Spleen (tissue), 7 donors: Measurements from ENCODE around the gene MARCHF10.

Experiments
- POLR2AphosphoS5 ChIP-seq, 3 donors: sonication (generic); formaldehyde crosslinking; IDR thresholded peaks; one replicate each; pipeline ENCODE4 v1.5.1; 2017; ENCODE audit warnings: antibody characterized with exemption in 3 of 3
- TF ChIP-seq, protein P1 (sequence below), 11 experiments: fragments of 200-600 bp in 7 of 11; fragments of 450-650 bp in 4 of 11; sonication (generic) in 4 of 11; IDR thresholded peaks in 8 of 11; conservative IDR thresholded peaks in 3 of 11; 1 replicate in 7 of 11; 2 replicates in 4 of 11; pipeline versions ENCODE4 v1.4.0 to v1.8.0; 2016 to 2021; ENCODE audit warnings: antibody characterized with exemption in 11 of 11, inconsistent platforms in 4 of 11, mild to moderate bottlenecking in 1 of 11
- donor health status: DM: no; HTN: no; CAD: no; lungs with moderate emphysema.
- donor health status: DM: no; HTN: no; CAD: no.
- donor health status: DM: no; HTN: no; CAD: no.

GRCh38 chr17:62782730-62783270 is 25.3 kb downstream of the MARCHF10 start:
- TF ChIP-seq, protein P1, sequence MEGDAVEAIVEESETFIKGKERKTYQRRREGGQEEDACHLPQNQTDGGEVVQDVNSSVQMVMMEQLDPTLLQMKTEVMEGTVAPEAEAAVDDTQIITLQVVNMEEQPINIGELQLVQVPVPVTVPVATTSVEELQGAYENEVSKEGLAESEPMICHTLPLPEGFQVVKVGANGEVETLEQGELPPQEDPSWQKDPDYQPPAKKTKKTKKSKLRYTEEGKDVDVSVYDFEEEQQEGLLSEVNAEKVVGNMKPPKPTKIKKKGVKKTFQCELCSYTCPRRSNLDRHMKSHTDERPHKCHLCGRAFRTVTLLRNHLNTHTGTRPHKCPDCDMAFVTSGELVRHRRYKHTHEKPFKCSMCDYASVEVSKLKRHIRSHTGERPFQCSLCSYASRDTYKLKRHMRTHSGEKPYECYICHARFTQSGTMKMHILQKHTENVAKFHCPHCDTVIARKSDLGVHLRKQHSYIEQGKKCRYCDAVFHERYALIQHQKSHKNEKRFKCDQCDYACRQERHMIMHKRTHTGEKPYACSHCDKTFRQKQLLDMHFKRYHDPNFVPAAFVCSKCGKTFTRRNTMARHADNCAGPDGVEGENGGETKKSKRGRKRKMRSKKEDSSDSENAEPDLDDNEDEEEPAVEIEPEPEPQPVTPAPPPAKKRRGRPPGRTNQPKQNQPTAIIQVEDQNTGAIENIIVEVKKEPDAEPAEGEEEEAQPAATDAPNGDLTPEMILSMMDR (IDR thresholded peaks at IDR 0.05 in 8 of 11, conservative IDR thresholded peaks at IDR 0.05 in 3 of 11) = no peak
- no peak for TF ChIP-seq POLR2AphosphoS5 (IDR thresholded peaks at IDR 0.05)
